Retinal pigment epithelial cell (primary cell): ENCODE data around the gene PDGFC.
A peak's percentile ranks its signal among the peaks of the same experiment; 100 is the strongest.

Experiments used
- DNase-seq: peaks from one replicate; pipeline ENCODE4 v3.0.0-alpha.2; 2010; ENCODE audit warnings: low read depth
- H3K4me3 ChIP-seq: 2 replicates; pipeline ENCODE4 v1.5.1; 2011; ENCODE audit warnings: mild to moderate bottlenecking, low read length, control low read depth, moderate library complexity
- TF ChIP-seq, protein P1 (sequence below): conservative IDR thresholded peaks from 2 replicates; pipeline ENCODE4 v1.5.1; 2011; ENCODE audit warnings: low read depth, low read length, control low read depth, inconsistent platforms

PDGFC gene

DNA sequence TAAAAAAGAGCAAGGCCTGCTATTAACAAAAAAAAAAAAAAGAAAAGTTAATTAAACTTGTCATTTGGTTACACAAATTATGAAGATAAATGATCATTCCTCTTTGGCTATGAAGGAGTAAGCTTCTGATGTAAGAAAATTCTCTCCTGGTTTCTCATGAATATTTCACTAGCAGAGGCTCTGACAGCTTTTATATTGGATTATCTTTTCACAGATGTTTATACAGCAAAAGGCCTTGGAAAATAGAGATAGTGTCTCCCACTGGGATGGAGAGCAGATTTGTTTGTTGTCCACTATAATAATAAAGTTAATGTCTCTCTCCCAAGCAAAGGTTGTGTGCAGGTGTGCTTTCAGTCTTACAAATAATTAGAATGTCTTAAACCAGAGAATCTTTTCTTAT is 40.7 kb upstream of the PDGFC start:
- TF ChIP-seq, protein P1, sequence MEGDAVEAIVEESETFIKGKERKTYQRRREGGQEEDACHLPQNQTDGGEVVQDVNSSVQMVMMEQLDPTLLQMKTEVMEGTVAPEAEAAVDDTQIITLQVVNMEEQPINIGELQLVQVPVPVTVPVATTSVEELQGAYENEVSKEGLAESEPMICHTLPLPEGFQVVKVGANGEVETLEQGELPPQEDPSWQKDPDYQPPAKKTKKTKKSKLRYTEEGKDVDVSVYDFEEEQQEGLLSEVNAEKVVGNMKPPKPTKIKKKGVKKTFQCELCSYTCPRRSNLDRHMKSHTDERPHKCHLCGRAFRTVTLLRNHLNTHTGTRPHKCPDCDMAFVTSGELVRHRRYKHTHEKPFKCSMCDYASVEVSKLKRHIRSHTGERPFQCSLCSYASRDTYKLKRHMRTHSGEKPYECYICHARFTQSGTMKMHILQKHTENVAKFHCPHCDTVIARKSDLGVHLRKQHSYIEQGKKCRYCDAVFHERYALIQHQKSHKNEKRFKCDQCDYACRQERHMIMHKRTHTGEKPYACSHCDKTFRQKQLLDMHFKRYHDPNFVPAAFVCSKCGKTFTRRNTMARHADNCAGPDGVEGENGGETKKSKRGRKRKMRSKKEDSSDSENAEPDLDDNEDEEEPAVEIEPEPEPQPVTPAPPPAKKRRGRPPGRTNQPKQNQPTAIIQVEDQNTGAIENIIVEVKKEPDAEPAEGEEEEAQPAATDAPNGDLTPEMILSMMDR: no peak
- no peak for DNase-seq
- no peak overlapping the region for H3K4me3 ChIP-seq

DNA sequence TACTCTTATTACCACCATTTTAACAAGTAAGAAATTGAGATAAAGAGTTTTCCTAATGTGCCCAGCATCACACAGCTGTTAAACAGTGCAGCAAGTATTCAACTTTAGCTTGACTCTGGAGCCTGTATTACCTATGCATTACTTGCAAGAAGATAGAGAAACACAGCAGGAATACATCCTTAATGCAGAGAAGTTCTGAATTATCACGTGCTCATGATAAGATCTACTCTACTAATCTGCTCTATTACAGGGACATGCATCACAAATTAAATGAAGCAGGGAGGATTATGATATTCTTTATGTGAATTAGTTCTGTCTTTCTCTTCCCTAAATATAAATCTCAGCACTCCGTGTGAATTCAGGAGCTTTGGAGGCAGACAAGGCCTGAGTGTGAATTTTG is 39.0 kb upstream of the PDGFC start:
- H3K4me3 ChIP-seq: no peak overlapping the region
- TF ChIP-seq, protein P1: no peak
- no peak for DNase-seq

DNA sequence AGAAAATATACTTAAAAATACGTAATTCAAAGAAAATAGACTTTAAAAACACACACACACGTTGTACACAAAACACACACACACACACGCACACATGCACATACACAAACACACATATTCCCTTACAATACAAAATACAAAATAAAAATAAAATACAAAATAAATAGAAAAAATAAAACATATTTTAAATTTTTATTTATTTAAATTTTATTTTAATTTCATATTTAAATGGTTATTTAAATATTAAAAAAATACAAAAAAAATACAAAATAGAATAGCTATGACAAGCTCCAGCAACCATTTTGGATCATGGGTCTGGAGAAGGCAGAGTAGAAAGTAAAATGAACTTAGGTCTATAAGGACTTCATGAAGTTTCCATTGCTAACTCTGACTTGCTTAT is 34.2 kb upstream of the PDGFC start:
- DNase-seq: no peak
- TF ChIP-seq, protein P1: no peak
- no peak overlapping the region for H3K4me3 ChIP-seq

DNA sequence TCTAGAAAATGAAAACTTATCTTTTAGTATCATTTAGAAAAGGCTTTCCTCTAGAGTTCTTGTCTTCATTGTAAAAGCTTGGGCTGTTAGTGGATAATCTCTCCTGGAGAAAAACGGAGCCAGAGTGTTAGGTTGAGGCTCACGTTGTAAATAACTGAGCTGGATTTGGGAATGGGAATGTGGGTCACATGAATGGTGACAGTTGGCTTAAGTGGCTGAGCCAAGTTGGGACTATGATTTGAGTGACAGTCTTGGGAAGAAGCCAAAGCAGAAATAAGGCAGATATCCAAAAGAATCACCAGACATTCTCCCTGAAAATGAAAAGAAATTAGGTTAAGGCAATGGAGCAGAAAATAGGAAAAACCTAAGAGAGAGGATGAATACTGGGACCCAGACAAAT is 33.6 kb upstream of the PDGFC start:
- DNase-seq: peak; percentile 65
- no peak overlapping the region for H3K4me3 ChIP-seq
- TF ChIP-seq, protein P1: no peak

DNA sequence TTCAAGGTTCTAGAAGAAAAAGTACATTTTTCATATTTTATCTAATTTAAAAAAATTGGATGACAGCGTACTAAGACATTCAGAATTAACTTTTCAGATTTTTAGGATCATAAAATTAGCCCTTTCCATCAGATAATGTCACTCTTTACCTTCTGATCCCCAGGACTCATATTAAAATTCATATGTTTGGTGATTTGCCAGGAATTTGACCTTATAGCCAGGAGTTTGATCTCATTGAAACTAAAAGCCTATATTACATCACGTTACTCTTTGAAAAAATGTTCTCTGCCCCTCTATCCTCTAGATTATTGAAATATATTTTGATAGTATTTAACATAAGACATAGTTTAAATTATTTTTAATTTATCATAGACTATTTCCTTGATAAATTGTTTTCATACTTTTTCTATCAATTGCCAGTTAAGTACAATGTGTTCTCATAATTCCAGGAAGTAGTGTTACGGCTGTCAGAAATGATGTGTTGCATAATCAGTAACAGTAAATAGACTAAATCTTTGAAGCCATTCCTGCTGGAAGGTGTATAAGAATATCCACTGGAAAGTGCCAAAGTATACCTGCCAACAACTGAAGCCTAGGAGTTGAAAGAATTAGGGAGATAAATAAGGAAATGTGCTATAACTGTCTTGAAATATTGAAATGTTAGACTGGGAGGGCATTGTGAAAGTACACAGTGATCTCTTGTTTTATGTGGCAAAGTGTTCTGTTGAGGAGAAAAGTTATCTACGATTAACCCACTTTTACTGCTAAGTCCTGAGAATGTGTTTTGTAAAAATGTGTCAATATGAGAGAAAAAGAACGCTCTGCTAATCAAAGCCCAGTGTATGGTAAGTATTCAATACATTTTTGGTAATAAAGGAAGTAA is 32.9 kb upstream of the PDGFC start:
- peak; percentile 26 for DNase-seq
- TF ChIP-seq, protein P1: no peak
- no peak overlapping the region for H3K4me3 ChIP-seq

DNA sequence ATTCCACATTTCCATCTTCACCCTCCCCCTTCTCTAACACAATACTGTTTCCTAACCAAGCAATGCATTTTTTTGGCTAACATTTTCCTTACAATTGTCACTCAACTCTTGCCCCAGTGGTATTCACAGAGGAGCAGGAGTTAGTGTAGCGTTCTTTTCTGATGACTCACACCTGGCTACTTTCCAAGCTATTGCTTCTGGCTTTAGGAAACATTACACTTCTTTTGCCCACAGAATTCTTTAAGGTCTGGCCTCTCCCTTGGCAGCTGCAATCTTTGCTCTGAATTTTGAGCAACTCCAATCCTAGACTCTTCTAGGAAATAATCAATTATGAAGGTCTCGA is 27.5 kb upstream of the PDGFC start:
- H3K4me3 ChIP-seq: no peak overlapping the region
- TF ChIP-seq, protein P1: no peak
- peak; percentile 97 for DNase-seq

DNA sequence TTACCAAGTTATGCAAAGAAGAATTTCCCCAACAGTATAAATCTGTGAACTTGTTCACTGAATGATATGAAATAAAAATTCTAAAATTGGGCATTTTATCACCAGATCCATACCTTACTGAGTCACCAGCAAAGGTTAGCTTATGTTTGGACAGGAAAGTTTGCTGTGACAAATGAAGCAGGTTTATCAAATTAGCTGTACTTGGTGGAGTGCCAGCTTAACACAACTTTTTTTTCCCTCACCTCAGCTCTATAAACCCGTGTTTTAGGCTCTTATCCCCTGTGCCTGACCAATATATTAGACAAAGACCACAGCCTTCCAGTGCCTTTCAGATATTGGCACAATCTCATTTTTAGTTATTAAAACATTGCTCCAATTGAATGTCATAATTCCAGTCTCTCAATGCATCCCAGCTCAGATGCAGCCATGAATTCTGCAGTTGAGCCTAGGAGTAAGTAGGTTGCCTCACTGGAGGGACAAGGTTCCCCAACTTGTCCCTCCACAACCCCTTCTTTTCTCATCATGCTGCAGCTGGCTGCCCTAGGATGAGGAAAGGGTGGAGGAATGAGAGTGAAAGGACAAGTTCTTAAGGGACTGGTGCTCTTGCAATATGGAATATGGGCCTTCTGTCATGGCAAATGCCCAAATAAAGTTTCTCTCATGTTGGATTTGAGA is 27.0 kb upstream of the PDGFC start:
- TF ChIP-seq, protein P1: no peak
- DNase-seq: no peak
- no peak overlapping the region for H3K4me3 ChIP-seq
